Gastrocnemius medialis (tissue), 4 donors: Measurements from ENCODE around the gene PSMA6.

ENCODE experiments used
- CTCF ChIP-seq, 5 experiments: fragments of 450-650 bp in 3 of 5; fragments of 200-600 bp in 2 of 5; sonication (generic) in 2 of 5; IDR thresholded peaks in 4 of 5; conservative IDR thresholded peaks in 1 of 5; 1 replicate in 4 of 5; 2 replicates in 1 of 5; pipeline ENCODE4 v1.5.1; 2016 to 2019; ENCODE audit warnings: antibody characterized with exemption in 5 of 5, mild to moderate bottlenecking in 3 of 5, moderate library complexity in 3 of 5
- POLR2A ChIP-seq, 2 donors: fragments of 450-650 bp; IDR thresholded peaks; one replicate each; pipeline ENCODE4 v1.6.1; 2017; ENCODE audit warnings: antibody characterized with exemption in 2 of 2, mild to moderate bottlenecking in 2 of 2, moderate library complexity in 2 of 2

- TF ChIP-seq CTCF (IDR thresholded peaks at IDR 0.05 in 4 of 5, conservative IDR thresholded peaks at IDR 0.05 in 1 of 5) (no peak), POLR2A (IDR thresholded peaks at IDR 0.05) (no peak)
Observed at GRCh38 chr14:35284506-35284905, 7.7 kb upstream of the PSMA6 start.
